Sigmoid colon (tissue), 4 donors: ENCODE results near the gene ZW10.

Experiments
- CTCF ChIP-seq, 4 experiments: fragments of 450-650 bp in 3 of 4; fragments of 200-600 bp in 1 of 4; IDR thresholded peaks; one replicate each; pipeline ENCODE4 v1.5.1; 2016 to 2019; ENCODE audit warnings: antibody characterized with exemption in 4 of 4, mild to moderate bottlenecking in 3 of 4, moderate library complexity in 2 of 4
- EP300 ChIP-seq, 4 donors: sonication (generic); formaldehyde crosslinking; IDR thresholded peaks; one replicate each; pipeline ENCODE4 v1.6.1; 2017; ENCODE audit warnings: antibody characterized with exemption in 4 of 4
- POLR2A ChIP-seq, 2 donors: fragments of 450-650 bp; IDR thresholded peaks; one replicate each; pipeline ENCODE4 v1.6.1; 2016; ENCODE audit warnings: antibody characterized with exemption in 2 of 2, mild to moderate bottlenecking in 2 of 2, moderate library complexity in 2 of 2
- POLR2AphosphoS5 ChIP-seq, 4 donors: sonication (generic); formaldehyde crosslinking; IDR thresholded peaks; one replicate each; pipeline ENCODE4 v1.6.1; 2017; ENCODE audit warnings: antibody characterized with exemption in 4 of 4

GRCh38 chr11:113817162-113817561, 43.7 kb upstream of the ZW10 start:
- TF ChIP-seq POLR2AphosphoS5 (IDR thresholded peaks at IDR 0.05) (no peak), CTCF (IDR thresholded peaks at IDR 0.05) (no peak), POLR2A (IDR thresholded peaks at IDR 0.05) (no peak), EP300 (IDR thresholded peaks at IDR 0.05) (no peak)
